A673 (cell line): ENCODE data around the gene GPR157. TPM values are rescaled to one million over a fixed set of nuclear protein-coding genes. Genes with fewer than 3 reads are reported as not detected.

Experiments used
- BruUV-seq: library from RNA; stranded (reverse); fragments of 400-500 nt; replicated peaks from 2 replicates; lab custom pipeline; 2021; lab: Mats Ljungman, UMichigan
- CTCF ChIA-PET: fragments of 300-600 bp; sonication (Branson Sonifier 250); formaldehyde crosslinking; loops from one replicate; lab custom pipeline; 2022; ENCODE audit warnings: antibody characterized with exemption; lab: Charles Lee
- POLR2A ChIA-PET: fragments of 300-600 bp; sonication (Branson Sonifier 250); formaldehyde crosslinking; loops from one replicate; lab custom pipeline; 2022; ENCODE audit warnings: antibody characterized with exemption; ENCODE audit not compliant: low non-redundant PET; lab: Charles Lee
- DNase-seq: peaks from one replicate; pipeline ENCODE4 v3.0.0-alpha.2; 2015; ENCODE audit warnings: low spot score
- H3K27ac ChIP-seq: fragments of 200-600 bp; sonication (generic); 2 replicates; pipeline ENCODE4 v1.5.1; 2016; ENCODE audit warnings: mixed run types, low read depth, mild to moderate bottlenecking, mixed read lengths, antibody characterized with exemption, low read length; ENCODE audit not compliant: poor library complexity, severe bottlenecking
- H3K27me3 ChIP-seq: fragments of 200-600 bp; sonication (generic); replicated peaks from 2 replicates; pipeline ENCODE4 v1.6.1; 2017; ENCODE audit warnings: mixed run types, low read depth, mild to moderate bottlenecking, mixed read lengths, antibody characterized with exemption, low read length; ENCODE audit not compliant: insufficient read depth, poor library complexity
- H3K36me3 ChIP-seq: fragments of 200-600 bp; sonication (generic); 2 replicates; pipeline ENCODE4 v1.6.1; 2016; ENCODE audit warnings: mixed run types, mild to moderate bottlenecking, mixed read lengths, antibody characterized with exemption, low read length; ENCODE audit not compliant: insufficient read depth, poor library complexity, severe bottlenecking
- H3K4me1 ChIP-seq: fragments of 200-600 bp; sonication (generic); 2 replicates; pipeline ENCODE4 v1.6.1; 2017; ENCODE audit warnings: mixed run types, mild to moderate bottlenecking, mixed read lengths, antibody characterized with exemption, low read length; ENCODE audit not compliant: insufficient read depth, poor library complexity, severe bottlenecking
- H3K4me3 ChIP-seq: fragments of 200-600 bp; sonication (generic); 2 replicates; pipeline ENCODE4 v1.5.1; 2016; ENCODE audit warnings: low read depth, mixed run types, mild to moderate bottlenecking, mixed read lengths, low read length; ENCODE audit not compliant: poor library complexity, severe bottlenecking
- H3K9me3 ChIP-seq: fragments of 200-600 bp; sonication (generic); 2 replicates; pipeline ENCODE4 v1.6.1; 2016; ENCODE audit warnings: mixed run types, low read depth, mild to moderate bottlenecking, mixed read lengths, antibody characterized with exemption, low read length; ENCODE audit not compliant: poor library complexity, severe bottlenecking
- EZH2 ChIP-seq: fragments of 200-600 bp; sonication (generic); IDR thresholded peaks from 2 replicates; pipeline ENCODE4 v1.6.1; 2017; ENCODE audit warnings: borderline replicate concordance, low read depth, mild to moderate bottlenecking, mixed read lengths, antibody characterized with exemption, low read length; ENCODE audit not compliant: poor library complexity, severe bottlenecking
- intact Hi-C: fragments of 100-400 bp; cut with micrococcal nuclease; formaldehyde crosslinking; loops from one replicate; pipeline ENCODE4 v1.10.0; 2022; ENCODE audit not compliant: unreplicated experiment
- total RNA-seq: library from RNA; stranded (reverse); gene quantifications from 2 replicates; pipeline ENCODE4 v1.2.3, GENCODE V29; 2021
- TF ChIP-seq, protein P1 (sequence below): fragments of 300-800, 200-600 bp; sonication (generic); conservative IDR thresholded peaks from 2 replicates; pipeline ENCODE4 v1.5.1; 2017; ENCODE audit warnings: low read depth, mild to moderate bottlenecking, antibody characterized with exemption, low read length, moderate library complexity, mixed read lengths

Gene GPR157
- total RNA-seq, 1 experiment from 2014 or later: 0.34 TPM

GRCh38 chr1:9058465-9058864, 70.4 kb downstream of the GPR157 start:
- CTCF ChIA-PET: no interaction called here
- POLR2A ChIA-PET: no interaction called here
- Histone ChIP-seq H3K36me3 (no peaks in the 10 kb centered on the region), H3K9me3 (no peaks in the 10 kb centered on the region), H3K4me3 (no peak overlapping the region), H3K27ac (no peak overlapping the region), H3K4me1 (no peaks in the 10 kb centered on the region), H3K27me3 (no peaks in the 10 kb centered on the region)
- no TSS peak for BruUV-seq
- DNase-seq: no peak
- intact Hi-C loops: no loop called here
- TF ChIP-seq, protein P1, sequence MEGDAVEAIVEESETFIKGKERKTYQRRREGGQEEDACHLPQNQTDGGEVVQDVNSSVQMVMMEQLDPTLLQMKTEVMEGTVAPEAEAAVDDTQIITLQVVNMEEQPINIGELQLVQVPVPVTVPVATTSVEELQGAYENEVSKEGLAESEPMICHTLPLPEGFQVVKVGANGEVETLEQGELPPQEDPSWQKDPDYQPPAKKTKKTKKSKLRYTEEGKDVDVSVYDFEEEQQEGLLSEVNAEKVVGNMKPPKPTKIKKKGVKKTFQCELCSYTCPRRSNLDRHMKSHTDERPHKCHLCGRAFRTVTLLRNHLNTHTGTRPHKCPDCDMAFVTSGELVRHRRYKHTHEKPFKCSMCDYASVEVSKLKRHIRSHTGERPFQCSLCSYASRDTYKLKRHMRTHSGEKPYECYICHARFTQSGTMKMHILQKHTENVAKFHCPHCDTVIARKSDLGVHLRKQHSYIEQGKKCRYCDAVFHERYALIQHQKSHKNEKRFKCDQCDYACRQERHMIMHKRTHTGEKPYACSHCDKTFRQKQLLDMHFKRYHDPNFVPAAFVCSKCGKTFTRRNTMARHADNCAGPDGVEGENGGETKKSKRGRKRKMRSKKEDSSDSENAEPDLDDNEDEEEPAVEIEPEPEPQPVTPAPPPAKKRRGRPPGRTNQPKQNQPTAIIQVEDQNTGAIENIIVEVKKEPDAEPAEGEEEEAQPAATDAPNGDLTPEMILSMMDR: 0 out of 2 replicates have a peak, but pooled peaks have one; percentile 14
- TF ChIP-seq EZH2: no peak

DNA sequence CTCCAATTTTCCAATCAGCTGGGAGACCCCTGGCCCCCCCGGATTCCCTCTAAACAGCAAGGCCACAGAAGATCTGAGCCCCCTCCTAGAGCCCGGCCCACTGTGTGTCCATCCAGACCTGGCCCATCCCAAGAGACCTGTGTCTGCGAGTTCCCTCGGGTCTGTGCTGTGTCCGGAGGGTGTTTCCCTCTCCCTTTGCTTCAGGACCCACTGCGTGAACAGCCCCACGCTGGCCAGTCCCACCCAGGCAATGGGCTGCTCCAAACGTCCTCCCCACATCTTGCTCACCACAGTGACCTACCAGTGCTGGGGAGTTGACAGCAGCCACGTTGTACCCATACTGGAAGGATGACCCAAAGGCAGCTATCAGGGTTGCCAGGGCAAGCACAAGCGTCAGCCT, 71.1 kb downstream of the GPR157 start:
- no peaks in the 10 kb centered on the region for H3K27me3 ChIP-seq
- BruUV-seq: no TSS peak
- no peak for TF ChIP-seq EZH2
- TF ChIP-seq, protein P1: no peak
- intact Hi-C loops: no loop called here
- H3K27ac ChIP-seq: no peak overlapping the region
- H3K36me3 ChIP-seq: no peaks in the 10 kb centered on the region
- DNase-seq: no peak
- H3K9me3 ChIP-seq: no peaks in the 10 kb centered on the region
- ChIA-PET POLR2A (no interaction called here), CTCF (no interaction called here)
- no peaks in the 10 kb centered on the region for H3K4me1 ChIP-seq
- no peak overlapping the region for H3K4me3 ChIP-seq

- Histone ChIP-seq H3K4me3 (no peak overlapping the region), H3K9me3 (no peaks in the 10 kb centered on the region), H3K27ac (no peak overlapping the region), H3K27me3 (no peaks in the 10 kb centered on the region), H3K36me3 (no peaks in the 10 kb centered on the region), H3K4me1 (no peaks in the 10 kb centered on the region)
- ChIA-PET CTCF (no interaction called here), POLR2A (no interaction called here)
- no TSS peak for BruUV-seq
- intact Hi-C loops: no loop called here
- DNase-seq: no peak
- TF ChIP-seq, protein P1: no peak
- TF ChIP-seq EZH2: no peak
Observed at GRCh38 chr1:9052272-9053049, 76.4 kb downstream of the GPR157 start.
